Peyer's patch (tissue), 4 donors: ENCODE measurements around the gene COMMD4.

Source experiments
- POLR2A ChIP-seq, 2 donors: fragments of 450-650 bp; IDR thresholded peaks; one replicate each; pipeline ENCODE4 v1.5.1; 2017; ENCODE audit warnings: antibody characterized with exemption in 2 of 2, mild to moderate bottlenecking in 2 of 2, moderate library complexity in 2 of 2
- TF ChIP-seq, protein P1 (sequence below), 6 experiments: fragments of 450-650 bp in 4 of 6; fragments of 200-600 bp in 2 of 6; sonication (generic) in 1 of 6; IDR thresholded peaks; one replicate each; pipeline ENCODE4 v1.5.1; 2017 to 2019; ENCODE audit warnings: antibody characterized with exemption in 6 of 6, mild to moderate bottlenecking in 3 of 6, moderate library complexity in 1 of 6

DNA sequence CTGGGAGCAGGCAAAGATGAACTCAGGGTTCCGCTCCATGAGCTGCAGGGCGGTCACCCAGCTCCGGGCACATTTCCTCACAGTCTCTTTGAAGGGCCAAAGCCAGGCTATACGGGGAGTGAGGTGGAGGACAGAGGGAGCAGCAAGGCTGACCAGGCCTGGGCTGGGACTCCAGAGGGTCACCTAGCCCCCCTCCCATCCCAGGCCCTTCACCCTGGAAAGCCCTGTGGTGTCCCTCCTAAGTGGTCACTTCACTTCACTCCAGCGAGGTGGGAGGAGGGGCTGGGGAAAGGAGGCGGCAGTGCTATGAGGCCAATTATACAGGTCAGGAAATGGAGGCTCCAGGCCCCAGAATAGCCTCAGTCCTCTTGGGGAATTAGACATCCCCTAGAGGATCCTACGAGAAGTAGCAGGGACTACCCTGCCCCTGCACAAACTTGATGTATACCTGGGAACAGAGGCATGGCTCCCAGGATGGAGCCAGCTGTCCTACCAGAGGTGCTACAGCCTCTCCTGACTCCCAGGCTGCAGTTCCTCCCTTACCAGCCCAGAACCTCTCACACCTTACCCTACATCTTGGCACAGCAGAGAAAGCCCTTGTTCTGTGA is 26.9 kb downstream of the COMMD4 start:
- TF ChIP-seq, protein P1, sequence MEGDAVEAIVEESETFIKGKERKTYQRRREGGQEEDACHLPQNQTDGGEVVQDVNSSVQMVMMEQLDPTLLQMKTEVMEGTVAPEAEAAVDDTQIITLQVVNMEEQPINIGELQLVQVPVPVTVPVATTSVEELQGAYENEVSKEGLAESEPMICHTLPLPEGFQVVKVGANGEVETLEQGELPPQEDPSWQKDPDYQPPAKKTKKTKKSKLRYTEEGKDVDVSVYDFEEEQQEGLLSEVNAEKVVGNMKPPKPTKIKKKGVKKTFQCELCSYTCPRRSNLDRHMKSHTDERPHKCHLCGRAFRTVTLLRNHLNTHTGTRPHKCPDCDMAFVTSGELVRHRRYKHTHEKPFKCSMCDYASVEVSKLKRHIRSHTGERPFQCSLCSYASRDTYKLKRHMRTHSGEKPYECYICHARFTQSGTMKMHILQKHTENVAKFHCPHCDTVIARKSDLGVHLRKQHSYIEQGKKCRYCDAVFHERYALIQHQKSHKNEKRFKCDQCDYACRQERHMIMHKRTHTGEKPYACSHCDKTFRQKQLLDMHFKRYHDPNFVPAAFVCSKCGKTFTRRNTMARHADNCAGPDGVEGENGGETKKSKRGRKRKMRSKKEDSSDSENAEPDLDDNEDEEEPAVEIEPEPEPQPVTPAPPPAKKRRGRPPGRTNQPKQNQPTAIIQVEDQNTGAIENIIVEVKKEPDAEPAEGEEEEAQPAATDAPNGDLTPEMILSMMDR (IDR thresholded peaks at IDR 0.05): no peak
- TF ChIP-seq POLR2A (IDR thresholded peaks at IDR 0.05): no peak
